Measurements from ENCODE around the gene CACNA2D3. TPM values are rescaled to one million over a fixed set of nuclear protein-coding genes. Genes with fewer than 3 reads are reported as not detected.

CACNA2D3 gene
- total and polyA plus RNA-seq, 4 experiments from 2014 or later, result not detected

- Histone ChIP-seq H3K27me3 (ENCODE audit: insufficient read depth, low read length) (no peaks in the 10 kb centered on the region), H3K27ac (ENCODE audit: low read depth, low read length) (no peak overlapping the region), H3K9me3 (ENCODE audit: control insufficient read depth in 1 of 2, low read length in 2 of 2) (no peaks in the 10 kb centered on the region), H3K36me3 (ENCODE audit: insufficient read depth, low read length) (no peaks in the 10 kb centered on the region), H3K4me3 (ENCODE audit: low read length in 2 of 2) (no peak overlapping the region), H3K4me1 (ENCODE audit: insufficient read depth, low read length) (no peaks in the 10 kb centered on the region)
- Mint-ChIP-seq H3K27ac (no peak overlapping the region), H3K4me3 (no peak overlapping the region), H3K36me3 (no peaks in the 10 kb centered on the region), H3K4me1 (no peaks in the 10 kb centered on the region), H3K27me3 (no peaks in the 10 kb centered on the region), H3K9me3 (peaks cover 0 to 4% (median under 1%) of the 10 kb centered on the region in 8 donors)
- intact Hi-C loops (cut with micrococcal nuclease), result no loop called here
- ChIA-PET CTCF (ENCODE audit: partially characterized antibody) (no interaction called here), POLR2A (ENCODE audit: partially characterized antibody) (no interaction called here)
- DNase-seq, result no peak
Observed at GRCh38 chr3:54906763-54907162, 784.4 kb downstream of the CACNA2D3 start.

- Mint-ChIP-seq H3K27me3 (no peaks in the 10 kb centered on the region), H3K27ac (no peak overlapping the region), H3K4me1 (no peaks in the 10 kb centered on the region), H3K4me3 (no peak overlapping the region), H3K9me3 (peaks cover 0 to 4% (median under 1%) of the 10 kb centered on the region in 8 donors), H3K36me3 (no peaks in the 10 kb centered on the region)
- Histone ChIP-seq H3K9me3 (ENCODE audit: control insufficient read depth in 1 of 2, low read length in 2 of 2) (no peaks in the 10 kb centered on the region), H3K36me3 (ENCODE audit: insufficient read depth, low read length) (no peaks in the 10 kb centered on the region), H3K4me1 (ENCODE audit: insufficient read depth, low read length) (no peaks in the 10 kb centered on the region), H3K27ac (ENCODE audit: low read depth, low read length) (no peak overlapping the region), H3K4me3 (ENCODE audit: low read length in 2 of 2) (no peak overlapping the region), H3K27me3 (ENCODE audit: insufficient read depth, low read length) (no peaks in the 10 kb centered on the region)
- CTCF ChIA-PET (ENCODE audit: partially characterized antibody), result interaction anchor here (0.7 kb wide), 1 partner anchor 127 kb away, joined by 3 read pairs; no protein-coding TSS in a partner anchor
- no peak for DNase-seq
- POLR2A ChIA-PET (ENCODE audit: partially characterized antibody), result no interaction called here
- intact Hi-C loops (cut with micrococcal nuclease), result no loop called here
Observed at GRCh38 chr3:54909191-54909590, 786.8 kb downstream of the CACNA2D3 start.

GRCh38 chr3:54914180-54914579 is 791.8 kb downstream of the CACNA2D3 start:
- Mint-ChIP-seq H3K27me3 (no peaks in the 10 kb centered on the region), H3K36me3 (no peaks in the 10 kb centered on the region), H3K4me3 (no peak overlapping the region), H3K4me1 (no peaks in the 10 kb centered on the region), H3K27ac (no peak overlapping the region), H3K9me3 (peaks cover 0 to 16% (median under 1%) of the 10 kb centered on the region in 8 donors)
- intact Hi-C loops (cut with micrococcal nuclease), result no loop called here
- Histone ChIP-seq H3K27me3 (ENCODE audit: insufficient read depth, low read length) (no peaks in the 10 kb centered on the region), H3K4me1 (ENCODE audit: insufficient read depth, low read length) (no peaks in the 10 kb centered on the region), H3K4me3 (ENCODE audit: low read length in 2 of 2) (no peak overlapping the region), H3K9me3 (ENCODE audit: control insufficient read depth in 1 of 2, low read length in 2 of 2) (no peaks in the 10 kb centered on the region), H3K36me3 (ENCODE audit: insufficient read depth, low read length) (no peaks in the 10 kb centered on the region), H3K27ac (ENCODE audit: low read depth, low read length) (no peak overlapping the region)
- CTCF ChIA-PET (ENCODE audit: partially characterized antibody), result no interaction called here
- POLR2A ChIA-PET (ENCODE audit: partially characterized antibody), result no interaction called here
- no peak for DNase-seq

GRCh38 chr3:54915181-54915580 is 792.8 kb downstream of the CACNA2D3 start:
- Mint-ChIP-seq H3K9me3 (peaks cover 0 to 23% (median under 1%) of the 10 kb centered on the region in 8 donors), H3K36me3 (no peaks in the 10 kb centered on the region), H3K27me3 (no peaks in the 10 kb centered on the region), H3K4me3 (no peak overlapping the region), H3K27ac (no peak overlapping the region), H3K4me1 (no peaks in the 10 kb centered on the region)
- Histone ChIP-seq H3K4me3 (ENCODE audit: low read length in 2 of 2) (no peak overlapping the region), H3K27ac (ENCODE audit: low read depth, low read length) (no peak overlapping the region), H3K36me3 (ENCODE audit: insufficient read depth, low read length) (no peaks in the 10 kb centered on the region), H3K27me3 (ENCODE audit: insufficient read depth, low read length) (no peaks in the 10 kb centered on the region), H3K9me3 (ENCODE audit: control insufficient read depth in 1 of 2, low read length in 2 of 2) (no peaks in the 10 kb centered on the region), H3K4me1 (ENCODE audit: insufficient read depth, low read length) (no peaks in the 10 kb centered on the region)
- no peak for DNase-seq
- ChIA-PET CTCF (ENCODE audit: partially characterized antibody) (no interaction called here), POLR2A (ENCODE audit: partially characterized antibody) (no interaction called here)
- intact Hi-C loops (cut with micrococcal nuclease), result no loop called here

- Histone ChIP-seq H3K4me1 (ENCODE audit: insufficient read depth, low read length) (no peaks in the 10 kb centered on the region), H3K27me3 (ENCODE audit: insufficient read depth, low read length) (no peaks in the 10 kb centered on the region), H3K4me3 (ENCODE audit: low read length in 2 of 2) (no peak overlapping the region), H3K9me3 (ENCODE audit: control insufficient read depth in 1 of 2, low read length in 2 of 2) (no peaks in the 10 kb centered on the region), H3K36me3 (ENCODE audit: insufficient read depth, low read length) (no peaks in the 10 kb centered on the region), H3K27ac (ENCODE audit: low read depth, low read length) (no peak overlapping the region)
- POLR2A ChIA-PET (ENCODE audit: partially characterized antibody), result no interaction called here
- CTCF ChIA-PET (ENCODE audit: partially characterized antibody), result no interaction called here
- Mint-ChIP-seq H3K9me3 (peaks cover 0 to 23% (median 0%) of the 10 kb centered on the region in 8 donors), H3K36me3 (no peaks in the 10 kb centered on the region), H3K27me3 (no peaks in the 10 kb centered on the region), H3K27ac (no peak overlapping the region), H3K4me3 (no peak overlapping the region), H3K4me1 (no peaks in the 10 kb centered on the region)
- DNase-seq, result no peak
- intact Hi-C loops (cut with micrococcal nuclease), result no loop called here
Observed at GRCh38 chr3:54915976-54916375, 793.6 kb downstream of the CACNA2D3 start.

- no peak overlapping the region for H3K4me3 Mint-ChIP-seq
- H3K9me3 Mint-ChIP-seq, result peaks cover 0 to 23% (median 0%) of the 10 kb centered on the region in 8 donors
Observed at GRCh38 chr3:54916732-54917131, 794.4 kb downstream of the CACNA2D3 start.

GRCh38 chr3:54917174-54917573 is 794.8 kb downstream of the CACNA2D3 start:
- no peaks in the 10 kb centered on the region for H3K4me1 ChIP-seq (ENCODE audit: insufficient read depth, low read length)
- Mint-ChIP-seq H3K4me1 (no peaks in the 10 kb centered on the region), H3K36me3 (no peaks in the 10 kb centered on the region), H3K9me3 (peaks cover 0 to 23% (median 0%) of the 10 kb centered on the region in 8 donors), H3K27me3 (no peaks in the 10 kb centered on the region), H3K4me3 (no peak overlapping the region), H3K27ac (no peak overlapping the region)
- H3K27me3 ChIP-seq (ENCODE audit: insufficient read depth, low read length), result no peaks in the 10 kb centered on the region
- POLR2A ChIA-PET (ENCODE audit: partially characterized antibody), result no interaction called here
- no peaks in the 10 kb centered on the region for H3K9me3 ChIP-seq (ENCODE audit: control insufficient read depth in 1 of 2, low read length in 2 of 2)
- no peak overlapping the region for H3K27ac ChIP-seq (ENCODE audit: low read depth, low read length)
- intact Hi-C loops (cut with micrococcal nuclease), result no loop called here
- CTCF ChIA-PET (ENCODE audit: partially characterized antibody), result no interaction called here
- H3K36me3 ChIP-seq (ENCODE audit: insufficient read depth, low read length), result no peaks in the 10 kb centered on the region
- H3K4me3 ChIP-seq (ENCODE audit: low read length in 2 of 2), result no peak overlapping the region
- DNase-seq, result no peak

More at GRCh38 chr3:54916732-54917131, 794.4 kb downstream of the CACNA2D3 start:
- no peak overlapping the region for H3K27ac Mint-ChIP-seq
- no peaks in the 10 kb centered on the region for H3K4me1 ChIP-seq (ENCODE audit: insufficient read depth, low read length)
- no peak for DNase-seq
- no peaks in the 10 kb centered on the region for H3K36me3 ChIP-seq (ENCODE audit: insufficient read depth, low read length)
- H3K4me1 Mint-ChIP-seq, result no peaks in the 10 kb centered on the region
- CTCF ChIA-PET (ENCODE audit: partially characterized antibody), result no interaction called here
- intact Hi-C loops (cut with micrococcal nuclease), result no loop called here
- H3K27ac ChIP-seq (ENCODE audit: low read depth, low read length), result no peak overlapping the region
- H3K27me3 Mint-ChIP-seq, result no peaks in the 10 kb centered on the region
- no peak overlapping the region for H3K4me3 ChIP-seq (ENCODE audit: low read length in 2 of 2)
- H3K27me3 ChIP-seq (ENCODE audit: insufficient read depth, low read length), result no peaks in the 10 kb centered on the region
- H3K9me3 ChIP-seq (ENCODE audit: control insufficient read depth in 1 of 2, low read length in 2 of 2), result no peaks in the 10 kb centered on the region
- no peaks in the 10 kb centered on the region for H3K36me3 Mint-ChIP-seq
- POLR2A ChIA-PET (ENCODE audit: partially characterized antibody), result no interaction called here

GRCh38 chr3:54917862-54918261 is 795.5 kb downstream of the CACNA2D3 start:
- H3K27ac Mint-ChIP-seq, result no peak overlapping the region
- H3K36me3 Mint-ChIP-seq, result no peaks in the 10 kb centered on the region
- intact Hi-C loops (cut with micrococcal nuclease), result no loop called here
- Histone ChIP-seq H3K36me3 (ENCODE audit: insufficient read depth, low read length) (no peaks in the 10 kb centered on the region), H3K4me1 (ENCODE audit: insufficient read depth, low read length) (no peaks in the 10 kb centered on the region), H3K9me3 (ENCODE audit: control insufficient read depth in 1 of 2, low read length in 2 of 2) (no peaks in the 10 kb centered on the region), H3K27me3 (ENCODE audit: insufficient read depth, low read length) (no peaks in the 10 kb centered on the region), H3K4me3 (ENCODE audit: low read length in 2 of 2) (no peak overlapping the region), H3K27ac (ENCODE audit: low read depth, low read length) (no peak overlapping the region)
- H3K4me3 Mint-ChIP-seq, result no peak overlapping the region
- H3K9me3 Mint-ChIP-seq, result peaks cover 0 to 23% (median 0%) of the 10 kb centered on the region in 8 donors
- DNase-seq, result no peak
- CTCF ChIA-PET (ENCODE audit: partially characterized antibody), result no interaction called here
- POLR2A ChIA-PET (ENCODE audit: partially characterized antibody), result no interaction called here
- H3K27me3 Mint-ChIP-seq, result no peaks in the 10 kb centered on the region
- H3K4me1 Mint-ChIP-seq, result no peaks in the 10 kb centered on the region

Data from CD4-positive, alpha-beta memory T cell (primary cell).